OCI-LY3 (cell line): ENCODE data around the gene GARNL3.

Experiments
- EZH2phosphoT487 ChIP-seq: fragments of 200-600 bp; shearing (Covaris generic); IDR thresholded peaks from 2 replicates; pipeline ENCODE4 v1.6.1; 2018; ENCODE audit warnings: antibody characterized with exemption, mixed run types, low read depth
- TF ChIP-seq, protein P1 (sequence below): fragments of 200-600, 300-600 bp; sonication (generic); IDR thresholded peaks from 2 replicates; pipeline ENCODE4 v1.5.1; 2014; ENCODE audit warnings: antibody characterized with exemption, low read length, low read depth

DNA sequence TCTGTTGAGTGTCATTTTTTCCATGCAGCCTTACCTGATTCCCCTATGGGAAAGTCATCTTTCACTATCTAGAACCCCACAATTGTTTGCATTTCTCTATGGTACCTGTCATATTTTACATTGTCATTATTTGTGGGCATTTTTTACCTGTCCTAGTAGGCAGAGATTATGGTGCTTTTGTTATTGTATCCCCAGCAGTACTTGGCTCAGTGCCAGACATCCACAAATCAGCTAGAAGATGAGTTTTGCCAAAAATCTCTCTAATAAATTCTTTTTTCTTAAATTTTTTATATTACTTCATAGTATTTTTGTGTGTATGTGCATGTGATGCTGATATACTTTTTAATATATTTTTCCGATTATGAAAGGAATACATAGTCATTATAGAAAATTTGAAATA is 13.2 kb downstream of the GARNL3 start:
- TF ChIP-seq EZH2phosphoT487, result no peak
- TF ChIP-seq, protein P1, sequence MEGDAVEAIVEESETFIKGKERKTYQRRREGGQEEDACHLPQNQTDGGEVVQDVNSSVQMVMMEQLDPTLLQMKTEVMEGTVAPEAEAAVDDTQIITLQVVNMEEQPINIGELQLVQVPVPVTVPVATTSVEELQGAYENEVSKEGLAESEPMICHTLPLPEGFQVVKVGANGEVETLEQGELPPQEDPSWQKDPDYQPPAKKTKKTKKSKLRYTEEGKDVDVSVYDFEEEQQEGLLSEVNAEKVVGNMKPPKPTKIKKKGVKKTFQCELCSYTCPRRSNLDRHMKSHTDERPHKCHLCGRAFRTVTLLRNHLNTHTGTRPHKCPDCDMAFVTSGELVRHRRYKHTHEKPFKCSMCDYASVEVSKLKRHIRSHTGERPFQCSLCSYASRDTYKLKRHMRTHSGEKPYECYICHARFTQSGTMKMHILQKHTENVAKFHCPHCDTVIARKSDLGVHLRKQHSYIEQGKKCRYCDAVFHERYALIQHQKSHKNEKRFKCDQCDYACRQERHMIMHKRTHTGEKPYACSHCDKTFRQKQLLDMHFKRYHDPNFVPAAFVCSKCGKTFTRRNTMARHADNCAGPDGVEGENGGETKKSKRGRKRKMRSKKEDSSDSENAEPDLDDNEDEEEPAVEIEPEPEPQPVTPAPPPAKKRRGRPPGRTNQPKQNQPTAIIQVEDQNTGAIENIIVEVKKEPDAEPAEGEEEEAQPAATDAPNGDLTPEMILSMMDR, result no peak
